ENCODE measurements around the gene KLHL20. TPM values are rescaled to one million over a fixed set of nuclear protein-coding genes. Genes with fewer than 3 reads are reported as not detected.

KLHL20 gene
- total and polyA plus RNA-seq, 2 of the 13 experiments (the other 11 are each of a cell fraction or from before 2014, with no cell fraction given): 7.4 to 14.3 TPM

DNA sequence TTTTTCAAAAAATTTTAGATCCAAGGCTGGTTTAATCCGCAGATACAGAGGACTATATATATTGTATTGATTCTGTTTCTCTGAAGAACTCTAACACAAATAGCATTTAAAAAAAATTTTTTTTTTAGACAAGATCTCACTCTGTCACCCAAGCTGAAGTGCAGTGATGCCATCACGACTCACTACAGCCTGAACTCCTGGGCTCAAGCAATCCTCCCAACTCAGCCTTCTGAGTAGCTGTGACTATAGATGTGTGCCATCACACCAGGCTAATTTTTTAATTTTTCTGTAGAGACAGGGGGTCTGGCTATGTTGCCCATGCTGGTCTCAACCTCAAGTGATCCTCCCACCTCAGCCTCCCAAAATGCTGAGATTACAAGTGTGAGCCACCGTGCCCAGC is 48.1 kb upstream of the KLHL20 start:
- no peak for DNase-seq (ENCODE audit: low spot score)
- WGBS (ENCODE audit: low lambda C conversion rate): 10% methylated on average over 3 of the region's 3 CpGs
- H4K20me1 ChIP-seq (ENCODE audit: insufficient read depth, low read length): no peaks in the 10 kb centered on the region
- ChIA-PET POLR2A (no interaction called here), CTCF (ENCODE audit: low intra/inter-chr PET ratio, low total read pairs) (no interaction called here)
- H3K9ac ChIP-seq (ENCODE audit: insufficient read depth, low read depth, low read length): no peak overlapping the region
- no peaks in the 10 kb centered on the region for H3K4me1 ChIP-seq (ENCODE audit: insufficient read depth, low read length)
- H2AFZ ChIP-seq (ENCODE audit: low read length): no peak overlapping the region
- H3K36me3 ChIP-seq (replicated peaks in 1 of 2; ENCODE audit: control insufficient read depth in 1 of 2, insufficient read depth in 2 of 2, low read length in 2 of 2): no peaks in the 10 kb centered on the region
- in situ Hi-C loops (cut with HindIII; ENCODE audit: extremely low pct_ligation_motif_present, low pct_unique_long_range_greater_than_20kb) (no loop called here), intact Hi-C loops (cut with micrococcal nuclease; ENCODE audit: unreplicated experiment) (no loop called here)
- ATAC-seq: no peak
- H3K4me3 ChIP-seq (replicated peaks in 1 of 3; ENCODE audit: insufficient read depth in 1 of 3, low read depth in 2 of 3, low read length in 3 of 3): no peak overlapping the region
- H3K27me3 ChIP-seq (ENCODE audit: control insufficient read depth in 1 of 2, insufficient read depth in 2 of 2, low read length in 2 of 2): peaks cover 1 to 29% of the 10 kb centered on the region in 2 experiments; a peak in 3 of 5 replicates
- TF ChIP-seq HIVEP1 (CRISPR knock-in tag; IDR thresholded peaks at IDR 0.05) (no peak), ERF (CRISPR knock-in tag; IDR thresholded peaks at IDR 0.05) (no peak), EHMT2 (IDR thresholded peaks at IDR 0.05; ENCODE audit: borderline replicate concordance, low read depth, low read length) (no peak), ZMYM4 (CRISPR knock-in tag; IDR thresholded peaks at IDR 0.05) (no peak), ZNF589 (CRISPR knock-in tag; conservative IDR thresholded peaks at IDR 0.05) (no peak), CHD4 (IDR thresholded peaks at IDR 0.05; ENCODE audit: borderline replicate concordance, low read length) (no peak), CEBPB (IDR thresholded peaks at IDR 0.05; ENCODE audit: borderline replicate concordance, low read depth, low read length) (no peak)
- H3K79me2 ChIP-seq (ENCODE audit: insufficient read depth, low read length): no peaks in the 10 kb centered on the region
- no peak overlapping the region for H3K4me2 ChIP-seq (ENCODE audit: low read depth, low read length)
- H3K27ac ChIP-seq (ENCODE audit: extremely low read length, insufficient read depth, low read length): no peak overlapping the region
- no TSS peak for BruUV-seq (replicated peaks)
- no peak for FAIRE-seq
- H3K9me3 ChIP-seq (ENCODE audit: low read length): no peaks in the 10 kb centered on the region

DNA sequence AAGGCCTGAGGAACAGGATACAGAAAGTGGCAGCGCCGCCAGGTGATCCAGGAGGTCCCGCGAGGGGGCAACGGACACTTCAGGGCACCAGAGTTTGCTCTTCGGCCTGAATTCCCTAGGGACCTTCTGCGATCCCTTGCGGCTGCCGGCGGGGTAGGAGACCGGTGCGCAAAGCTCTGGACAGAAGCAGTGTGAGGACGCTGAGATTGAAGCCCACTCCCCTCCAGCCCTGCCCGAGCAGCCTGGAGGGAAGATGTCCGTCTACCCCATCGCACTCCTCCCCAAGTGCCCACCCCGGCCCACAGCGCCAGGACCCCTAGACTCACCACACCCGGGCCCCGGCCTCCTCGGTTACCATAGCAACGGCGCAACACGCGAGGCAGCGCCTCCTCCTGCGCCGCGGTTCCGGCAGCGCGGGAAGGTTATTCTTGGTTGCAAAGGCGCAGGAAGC is 45.3 kb upstream of the KLHL20 start, which contains the start of gene ANKRD45:
Gene ANKRD45, minus strand, starts transcription at position 361 of the 451 bp plus-strand sequence. CDS start 10,433 bp downstream, outside the sequence.
- H3K79me2 ChIP-seq (ENCODE audit: insufficient read depth, low read length): no peaks in the 10 kb centered on the region
- WGBS (ENCODE audit: low lambda C conversion rate): 9% methylated on average over 26 of the region's 33 CpGs
- H3K27me3 ChIP-seq (ENCODE audit: control insufficient read depth in 1 of 2, insufficient read depth in 2 of 2, low read length in 2 of 2): peaks cover 1 to 33% of the 10 kb centered on the region in 2 experiments; a peak in 3 of 5 replicates
- BruUV-seq (replicated peaks): no TSS peak
- no peak within 1 kb of the TSS for H3K9ac ChIP-seq (ENCODE audit: insufficient read depth, low read depth, low read length)
- no peaks in the 10 kb centered on the region for H3K9me3 ChIP-seq (ENCODE audit: low read length)
- POLR2A ChIA-PET: no interaction called here
- intact Hi-C loops (cut with micrococcal nuclease; ENCODE audit: unreplicated experiment) (no loop called here), in situ Hi-C loops (cut with HindIII; ENCODE audit: extremely low pct_ligation_motif_present, low pct_unique_long_range_greater_than_20kb) (no loop called here)
- H3K4me2 ChIP-seq (ENCODE audit: low read depth, low read length): peak within 1 kb of the TSS; percentile 61
- no peaks in the 10 kb centered on the region for H3K4me1 ChIP-seq (ENCODE audit: insufficient read depth, low read length)
- ATAC-seq (peak; percentile 68), DNase-seq (ENCODE audit: low spot score) (no peak), FAIRE-seq (no peak)
- H3K4me3 ChIP-seq (replicated peaks in 1 of 3; ENCODE audit: insufficient read depth in 1 of 3, low read depth in 2 of 3, low read length in 3 of 3): peak within 1 kb of the TSS; percentile 3 to 57 (median 30); a peak in 2 of 6 replicates
- H3K36me3 ChIP-seq (replicated peaks in 1 of 2; ENCODE audit: control insufficient read depth in 1 of 2, insufficient read depth in 2 of 2, low read length in 2 of 2): no peaks in the 10 kb centered on the region
- no peak within 1 kb of the TSS for H3K27ac ChIP-seq (ENCODE audit: extremely low read length, insufficient read depth, low read length)
- CTCF ChIA-PET (ENCODE audit: low intra/inter-chr PET ratio, low total read pairs): no interaction called here
- H4K20me1 ChIP-seq (ENCODE audit: insufficient read depth, low read length): no peaks in the 10 kb centered on the region
- H2AFZ ChIP-seq (ENCODE audit: low read length): no peak within 1 kb of the TSS
- no peak for TF ChIP-seq MATR3 (CRISPR knock-in tag; IDR thresholded peaks at IDR 0.05)
- TF ChIP-seq RFX3 (CRISPR knock-in tag; IDR thresholded peaks at IDR 0.05): peak; percentile 58
- TF ChIP-seq ZSCAN22 (CRISPR knock-in tag; IDR thresholded peaks at IDR 0.05): no peak
- 0 out of 2 replicates have a peak, but pooled peaks have one; percentile 6 for TF ChIP-seq STAG1 (CRISPR knock-in tag; IDR thresholded peaks at IDR 0.05)
- no peak for TF ChIP-seq MZF1 (CRISPR knock-in tag; IDR thresholded peaks at IDR 0.05; ENCODE audit: borderline replicate concordance)
- peak; percentile 49; the same call in 1 of the 2 replicates for TF ChIP-seq RFX1 (IDR thresholded peaks at IDR 0.05)
- TF ChIP-seq KDM4B (CRISPR knock-in tag; IDR thresholded peaks at IDR 0.05): no peak
- TF ChIP-seq HNRNPLL (IDR thresholded peaks at IDR 0.05; ENCODE audit: low read depth, low read length, poor library complexity, severe bottlenecking): peak; percentile 69
- no peak for TF ChIP-seq SOX13 (IDR thresholded peaks at IDR 0.05)
- no peak for TF ChIP-seq SOX13 (CRISPR knock-in tag; conservative IDR thresholded peaks at IDR 0.05 in 1 of 2, IDR thresholded peaks at IDR 0.05 in 1 of 2)
- TF ChIP-seq, protein P1, sequence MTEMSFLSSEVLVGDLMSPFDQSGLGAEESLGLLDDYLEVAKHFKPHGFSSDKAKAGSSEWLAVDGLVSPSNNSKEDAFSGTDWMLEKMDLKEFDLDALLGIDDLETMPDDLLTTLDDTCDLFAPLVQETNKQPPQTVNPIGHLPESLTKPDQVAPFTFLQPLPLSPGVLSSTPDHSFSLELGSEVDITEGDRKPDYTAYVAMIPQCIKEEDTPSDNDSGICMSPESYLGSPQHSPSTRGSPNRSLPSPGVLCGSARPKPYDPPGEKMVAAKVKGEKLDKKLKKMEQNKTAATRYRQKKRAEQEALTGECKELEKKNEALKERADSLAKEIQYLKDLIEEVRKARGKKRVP (CRISPR knock-in tag; IDR thresholded peaks at IDR 0.05): no peak
- no peak for TF ChIP-seq PITX1 (CRISPR knock-in tag; IDR thresholded peaks at IDR 0.05)

Data from HepG2 (cell line).